ENCODE data around the gene MICAL1.

DNA sequence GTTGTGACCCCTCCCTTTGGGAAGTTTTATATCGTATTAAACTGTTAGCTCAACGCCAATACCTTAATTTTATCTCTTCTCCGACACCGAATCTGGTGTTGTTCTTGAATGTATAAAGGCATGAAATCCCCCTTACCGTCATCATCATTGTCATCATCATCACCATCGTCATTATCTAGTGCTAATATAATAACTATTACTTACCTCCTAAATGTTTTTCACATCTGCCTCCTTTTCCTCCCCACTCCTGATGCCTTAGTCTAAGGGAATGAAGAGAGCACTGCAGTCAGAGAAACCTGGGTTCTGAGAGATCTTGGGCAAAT is 28.1 kb upstream of the MICAL1 start:
- TF ChIP-seq RAD21 (IDR thresholded peaks at IDR 0.05; ENCODE audit: low read depth) = no peak
- no peak for TF ChIP-seq TEAD4 (IDR thresholded peaks at IDR 0.05)
- TF ChIP-seq, protein P1, sequence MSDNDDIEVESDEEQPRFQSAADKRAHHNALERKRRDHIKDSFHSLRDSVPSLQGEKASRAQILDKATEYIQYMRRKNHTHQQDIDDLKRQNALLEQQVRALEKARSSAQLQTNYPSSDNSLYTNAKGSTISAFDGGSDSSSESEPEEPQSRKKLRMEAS (IDR thresholded peaks at IDR 0.05) = no peak
- TF ChIP-seq EP300 (IDR thresholded peaks at IDR 0.05; ENCODE audit: borderline replicate concordance) = no peak
- no peak for TF ChIP-seq TAF1 (IDR thresholded peaks at IDR 0.05; ENCODE audit: low read depth)
- TF ChIP-seq TCF12 (IDR thresholded peaks at IDR 0.05; ENCODE audit: low read depth) = no peak

All from Ishikawa (cell line).